HepG2 (cell line): ENCODE results near the gene KLK7.

Source experiments
- CEBPB ChIP-seq: IDR thresholded peaks from 2 replicates; pipeline ENCODE4 v1.6.1; 2011; ENCODE audit warnings: low read depth, low read length, improper control_type of control experiment, borderline replicate concordance
- KLF13 ChIP-seq: sonication (generic); formaldehyde crosslinking; IDR thresholded peaks from 2 replicates; pipeline ENCODE4 v1.4.0; 2020; ENCODE audit warnings: mild to moderate bottlenecking, missing genetic modification reagents
- MAZ ChIP-seq, 2 experiments: sonication (generic) in 1 of 2; formaldehyde crosslinking in 1 of 2; IDR thresholded peaks; 2 replicates each; pipeline versions ENCODE4 v1.5.0 to v1.6.1; 2012 to 2020; ENCODE audit warnings: low read depth in 2 of 2, mild to moderate bottlenecking in 2 of 2, borderline replicate concordance in 1 of 2, improper control_type of control experiment in 1 of 2, low read length in 1 of 2, missing genetic modification reagents in 1 of 2, moderate library complexity in 1 of 2
- TAF1 ChIP-seq: sonication (generic); formaldehyde crosslinking; IDR thresholded peaks from 2 replicates; pipeline ENCODE4 v1.4.0; 2020; ENCODE audit warnings: missing genetic modification reagents
- TBL1XR1 ChIP-seq: fragments of 150-350 bp; IDR thresholded peaks from 2 replicates; pipeline ENCODE4 v1.6.1; 2014; ENCODE audit warnings: borderline replicate concordance, low read length; ENCODE audit not compliant: partially characterized antibody
- ZC3H4 ChIP-seq: sonication (generic); formaldehyde crosslinking; IDR thresholded peaks from 2 replicates; pipeline ENCODE4 v1.4.0; 2020; ENCODE audit warnings: missing genetic modification reagents, borderline replicate concordance
- ZFP90 ChIP-seq: sonication (generic); formaldehyde crosslinking; IDR thresholded peaks from 2 replicates; pipeline ENCODE4 v1.8.0; 2022; ENCODE audit warnings: missing genetic modification reagents, mild to moderate bottlenecking, inconsistent platforms, borderline replicate concordance
- ZNF136 ChIP-seq: sonication (generic); formaldehyde crosslinking; IDR thresholded peaks from 2 replicates; pipeline ENCODE4 v1.8.1; 2022; ENCODE audit warnings: low read depth, mild to moderate bottlenecking, moderate library complexity, missing genetic modification reagents
- TF ChIP-seq, protein P1 (sequence below): sonication (generic); formaldehyde crosslinking; IDR thresholded peaks from 2 replicates; pipeline ENCODE4 v1.8.0; 2022; ENCODE audit warnings: missing genetic modification reagents, mild to moderate bottlenecking, moderate library complexity, borderline replicate concordance
- TF ChIP-seq, protein P2 (sequence below): sonication (generic); formaldehyde crosslinking; IDR thresholded peaks from 2 replicates; pipeline ENCODE4 v1.4.0; 2020; ENCODE audit warnings: missing genetic modification reagents
- TF ChIP-seq, protein P3 (sequence below): sonication (generic); formaldehyde crosslinking; IDR thresholded peaks from 2 replicates; pipeline ENCODE4 v1.5.0; 2020; ENCODE audit warnings: mild to moderate bottlenecking, missing genetic modification reagents, moderate library complexity
- TF ChIP-seq, protein P4 (sequence below): sonication (generic); formaldehyde crosslinking; conservative IDR thresholded peaks from 2 replicates; pipeline ENCODE4 v1.4.0; 2020; ENCODE audit warnings: missing genetic modification reagents
- TF ChIP-seq, protein P5 (sequence below): conservative IDR thresholded peaks from 2 replicates; pipeline ENCODE4 v1.6.1; 2018; ENCODE audit warnings: missing genetic modification reagents
- TF ChIP-seq, protein P6 (sequence below): sonication (generic); formaldehyde crosslinking; IDR thresholded peaks from 2 replicates; pipeline ENCODE4 v1.4.0; 2020; ENCODE audit warnings: mild to moderate bottlenecking, missing genetic modification reagents

DNA sequence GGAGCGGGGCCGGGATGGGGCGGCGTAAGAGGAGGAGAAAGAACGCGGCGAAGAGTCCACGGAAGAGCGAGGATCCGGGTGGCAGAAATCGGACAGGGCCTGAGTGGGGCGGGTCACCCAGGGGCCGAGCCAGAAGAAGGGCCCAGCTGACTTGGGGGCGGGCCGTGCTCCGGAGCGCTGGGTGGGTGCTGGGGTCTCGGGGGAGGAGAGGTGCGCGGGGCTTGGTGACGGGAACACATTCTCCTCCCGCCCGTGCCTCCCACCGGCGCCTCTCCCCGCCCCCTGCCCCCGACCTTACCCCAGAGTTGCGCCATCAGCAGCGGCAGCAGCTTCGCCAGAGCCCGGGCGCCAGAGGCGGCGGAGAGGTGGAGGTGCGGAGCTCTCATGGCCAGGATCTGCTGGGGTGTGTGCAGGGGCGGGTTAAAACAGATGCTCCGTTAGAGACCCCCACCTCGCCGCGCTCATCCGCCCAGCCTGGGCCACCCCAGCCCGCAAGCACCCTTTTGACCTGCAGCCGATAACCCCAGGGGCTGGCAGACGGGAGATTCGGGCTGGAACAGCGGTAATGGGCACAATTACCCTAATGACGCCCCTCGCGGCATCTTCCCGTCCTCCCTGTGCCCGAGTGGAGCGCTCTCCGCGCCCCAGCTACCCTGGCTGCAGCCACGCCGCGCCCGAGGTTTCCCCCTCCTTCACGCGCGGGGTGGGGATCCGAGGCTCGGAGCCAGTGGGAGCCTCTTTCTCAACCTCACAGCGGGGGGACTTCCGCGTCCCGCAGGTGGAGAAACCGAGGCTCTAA lies 35.2 kb upstream of the KLK7 start:
- TF ChIP-seq, protein P1, sequence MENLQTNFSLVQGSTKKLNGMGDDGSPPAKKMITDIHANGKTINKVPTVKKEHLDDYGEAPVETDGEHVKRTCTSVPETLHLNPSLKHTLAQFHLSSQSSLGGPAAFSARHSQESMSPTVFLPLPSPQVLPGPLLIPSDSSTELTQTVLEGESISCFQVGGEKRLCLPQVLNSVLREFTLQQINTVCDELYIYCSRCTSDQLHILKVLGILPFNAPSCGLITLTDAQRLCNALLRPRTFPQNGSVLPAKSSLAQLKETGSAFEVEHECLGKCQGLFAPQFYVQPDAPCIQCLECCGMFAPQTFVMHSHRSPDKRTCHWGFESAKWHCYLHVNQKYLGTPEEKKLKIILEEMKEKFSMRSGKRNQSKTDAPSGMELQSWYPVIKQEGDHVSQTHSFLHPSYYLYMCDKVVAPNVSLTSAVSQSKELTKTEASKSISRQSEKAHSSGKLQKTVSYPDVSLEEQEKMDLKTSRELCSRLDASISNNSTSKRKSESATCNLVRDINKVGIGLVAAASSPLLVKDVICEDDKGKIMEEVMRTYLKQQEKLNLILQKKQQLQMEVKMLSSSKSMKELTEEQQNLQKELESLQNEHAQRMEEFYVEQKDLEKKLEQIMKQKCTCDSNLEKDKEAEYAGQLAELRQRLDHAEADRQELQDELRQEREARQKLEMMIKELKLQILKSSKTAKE: no peak
- no peak for TF ChIP-seq TBL1XR1
- TF ChIP-seq, protein P2, sequence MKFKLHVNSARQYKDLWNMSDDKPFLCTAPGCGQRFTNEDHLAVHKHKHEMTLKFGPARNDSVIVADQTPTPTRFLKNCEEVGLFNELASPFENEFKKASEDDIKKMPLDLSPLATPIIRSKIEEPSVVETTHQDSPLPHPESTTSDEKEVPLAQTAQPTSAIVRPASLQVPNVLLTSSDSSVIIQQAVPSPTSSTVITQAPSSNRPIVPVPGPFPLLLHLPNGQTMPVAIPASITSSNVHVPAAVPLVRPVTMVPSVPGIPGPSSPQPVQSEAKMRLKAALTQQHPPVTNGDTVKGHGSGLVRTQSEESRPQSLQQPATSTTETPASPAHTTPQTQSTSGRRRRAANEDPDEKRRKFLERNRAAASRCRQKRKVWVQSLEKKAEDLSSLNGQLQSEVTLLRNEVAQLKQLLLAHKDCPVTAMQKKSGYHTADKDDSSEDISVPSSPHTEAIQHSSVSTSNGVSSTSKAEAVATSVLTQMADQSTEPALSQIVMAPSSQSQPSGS: no peak
- TF ChIP-seq, protein P3, sequence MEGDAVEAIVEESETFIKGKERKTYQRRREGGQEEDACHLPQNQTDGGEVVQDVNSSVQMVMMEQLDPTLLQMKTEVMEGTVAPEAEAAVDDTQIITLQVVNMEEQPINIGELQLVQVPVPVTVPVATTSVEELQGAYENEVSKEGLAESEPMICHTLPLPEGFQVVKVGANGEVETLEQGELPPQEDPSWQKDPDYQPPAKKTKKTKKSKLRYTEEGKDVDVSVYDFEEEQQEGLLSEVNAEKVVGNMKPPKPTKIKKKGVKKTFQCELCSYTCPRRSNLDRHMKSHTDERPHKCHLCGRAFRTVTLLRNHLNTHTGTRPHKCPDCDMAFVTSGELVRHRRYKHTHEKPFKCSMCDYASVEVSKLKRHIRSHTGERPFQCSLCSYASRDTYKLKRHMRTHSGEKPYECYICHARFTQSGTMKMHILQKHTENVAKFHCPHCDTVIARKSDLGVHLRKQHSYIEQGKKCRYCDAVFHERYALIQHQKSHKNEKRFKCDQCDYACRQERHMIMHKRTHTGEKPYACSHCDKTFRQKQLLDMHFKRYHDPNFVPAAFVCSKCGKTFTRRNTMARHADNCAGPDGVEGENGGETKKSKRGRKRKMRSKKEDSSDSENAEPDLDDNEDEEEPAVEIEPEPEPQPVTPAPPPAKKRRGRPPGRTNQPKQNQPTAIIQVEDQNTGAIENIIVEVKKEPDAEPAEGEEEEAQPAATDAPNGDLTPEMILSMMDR (CRISPR knock-in tag): no peak
- TF ChIP-seq, protein P4, sequence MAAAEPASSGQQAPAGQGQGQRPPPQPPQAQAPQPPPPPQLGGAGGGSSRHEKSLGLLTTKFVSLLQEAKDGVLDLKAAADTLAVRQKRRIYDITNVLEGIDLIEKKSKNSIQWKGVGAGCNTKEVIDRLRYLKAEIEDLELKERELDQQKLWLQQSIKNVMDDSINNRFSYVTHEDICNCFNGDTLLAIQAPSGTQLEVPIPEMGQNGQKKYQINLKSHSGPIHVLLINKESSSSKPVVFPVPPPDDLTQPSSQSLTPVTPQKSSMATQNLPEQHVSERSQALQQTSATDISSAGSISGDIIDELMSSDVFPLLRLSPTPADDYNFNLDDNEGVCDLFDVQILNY (CRISPR knock-in tag): no peak
- TF ChIP-seq, protein P5, sequence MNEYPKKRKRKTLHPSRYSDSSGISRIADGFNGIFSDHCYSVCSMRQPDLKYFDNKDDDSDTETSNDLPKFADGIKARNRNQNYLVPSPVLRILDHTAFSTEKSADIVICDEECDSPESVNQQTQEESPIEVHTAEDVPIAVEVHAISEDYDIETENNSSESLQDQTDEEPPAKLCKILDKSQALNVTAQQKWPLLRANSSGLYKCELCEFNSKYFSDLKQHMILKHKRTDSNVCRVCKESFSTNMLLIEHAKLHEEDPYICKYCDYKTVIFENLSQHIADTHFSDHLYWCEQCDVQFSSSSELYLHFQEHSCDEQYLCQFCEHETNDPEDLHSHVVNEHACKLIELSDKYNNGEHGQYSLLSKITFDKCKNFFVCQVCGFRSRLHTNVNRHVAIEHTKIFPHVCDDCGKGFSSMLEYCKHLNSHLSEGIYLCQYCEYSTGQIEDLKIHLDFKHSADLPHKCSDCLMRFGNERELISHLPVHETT (CRISPR knock-in tag): no peak
- no peak for TF ChIP-seq ZNF136
- TF ChIP-seq MAZ (IDR thresholded peaks at IDR 0.05; ENCODE audit: borderline replicate concordance, low read depth, low read length): peak; percentile 28; the same call in 1 of the 2 replicates
- no peak for TF ChIP-seq MAZ (CRISPR knock-in tag; IDR thresholded peaks at IDR 0.05; ENCODE audit: low read depth)
- TF ChIP-seq CEBPB: peak; percentile 70; the same call in 1 of the 2 replicates
- no peak for TF ChIP-seq ZC3H4 (CRISPR knock-in tag)
- no peak for TF ChIP-seq KLF13 (CRISPR knock-in tag)
- TF ChIP-seq, protein P6, sequence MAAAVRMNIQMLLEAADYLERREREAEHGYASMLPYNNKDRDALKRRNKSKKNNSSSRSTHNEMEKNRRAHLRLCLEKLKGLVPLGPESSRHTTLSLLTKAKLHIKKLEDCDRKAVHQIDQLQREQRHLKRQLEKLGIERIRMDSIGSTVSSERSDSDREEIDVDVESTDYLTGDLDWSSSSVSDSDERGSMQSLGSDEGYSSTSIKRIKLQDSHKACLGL (CRISPR knock-in tag): no peak
- no peak for TF ChIP-seq ZFP90 (CRISPR knock-in tag)
- TF ChIP-seq TAF1: no peak
